ENCODE results near the gene RBMS3. TPM values are rescaled to one million over a fixed set of nuclear protein-coding genes. Genes with fewer than 3 reads are reported as not detected.

Gene RBMS3
- total RNA-seq, 2 experiments from 2014 or later, result 1.0 TPM; not detected in 1

- no peaks in the 10 kb centered on the region for H3K4me1 ChIP-seq (ENCODE audit: insufficient read depth, low read length, poor library complexity, severe bottlenecking)
- H3K4me3 ChIP-seq (ENCODE audit: low read depth, low read length, poor library complexity, severe bottlenecking), result no peak overlapping the region
- POLR2A ChIA-PET, result interaction anchor here (1.0 kb wide), 1 partner anchor 19 kb away, joined by 3 read pairs; no protein-coding TSS in a partner anchor
These were observed 656.3 kb downstream of the RBMS3 start for GRCh38 chr3:29937185-29937584.

GRCh38 chr3:29940759-29941323 is 660.0 kb downstream of the RBMS3 start:
- no peak for DNase-seq (ENCODE audit: low spot score)
- POLR2A ChIA-PET, result interaction anchor here (0.6 to 1.4 kb wide), 3 partner anchors 12 to 49 kb away, joined by 3 to 4 read pairs (median 3); no protein-coding TSS in a partner anchor

More at GRCh38 chr3:29937185-29937584, 656.3 kb downstream of the RBMS3 start:
- TF ChIP-seq EZH2phosphoT487 (IDR thresholded peaks at IDR 0.05; ENCODE audit: borderline replicate concordance, low read depth, low read length), result no peak
- TF ChIP-seq, protein P1, sequence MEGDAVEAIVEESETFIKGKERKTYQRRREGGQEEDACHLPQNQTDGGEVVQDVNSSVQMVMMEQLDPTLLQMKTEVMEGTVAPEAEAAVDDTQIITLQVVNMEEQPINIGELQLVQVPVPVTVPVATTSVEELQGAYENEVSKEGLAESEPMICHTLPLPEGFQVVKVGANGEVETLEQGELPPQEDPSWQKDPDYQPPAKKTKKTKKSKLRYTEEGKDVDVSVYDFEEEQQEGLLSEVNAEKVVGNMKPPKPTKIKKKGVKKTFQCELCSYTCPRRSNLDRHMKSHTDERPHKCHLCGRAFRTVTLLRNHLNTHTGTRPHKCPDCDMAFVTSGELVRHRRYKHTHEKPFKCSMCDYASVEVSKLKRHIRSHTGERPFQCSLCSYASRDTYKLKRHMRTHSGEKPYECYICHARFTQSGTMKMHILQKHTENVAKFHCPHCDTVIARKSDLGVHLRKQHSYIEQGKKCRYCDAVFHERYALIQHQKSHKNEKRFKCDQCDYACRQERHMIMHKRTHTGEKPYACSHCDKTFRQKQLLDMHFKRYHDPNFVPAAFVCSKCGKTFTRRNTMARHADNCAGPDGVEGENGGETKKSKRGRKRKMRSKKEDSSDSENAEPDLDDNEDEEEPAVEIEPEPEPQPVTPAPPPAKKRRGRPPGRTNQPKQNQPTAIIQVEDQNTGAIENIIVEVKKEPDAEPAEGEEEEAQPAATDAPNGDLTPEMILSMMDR (conservative IDR thresholded peaks at IDR 0.05; ENCODE audit: low read length), result no peak
- Histone ChIP-seq H3K79me2 (ENCODE audit: insufficient read depth, low read depth, low read length) (no peaks in the 10 kb centered on the region), H3K9me2 (ENCODE audit: insufficient read depth, low read length) (no peaks in the 10 kb centered on the region), H3K9me3 (ENCODE audit: low read length) (no peaks in the 10 kb centered on the region), H3K27ac (ENCODE audit: low read depth, low read length, poor library complexity, severe bottlenecking) (no peak overlapping the region), H4K20me1 (ENCODE audit: insufficient read depth, low read length) (no peaks in the 10 kb centered on the region), H3K4me2 (ENCODE audit: low read length) (no peak overlapping the region), H2AFZ (ENCODE audit: low read length) (no peak overlapping the region), H3K36me3 (ENCODE audit: insufficient read depth, low read length) (no peaks in the 10 kb centered on the region)
- no TSS peak for BruUV-seq (replicated peaks)
- CTCF ChIA-PET (ENCODE audit: unreplicated experiment), result no interaction called here
- no peak for DNase-seq (ENCODE audit: low spot score)
- intact Hi-C loops (cut with micrococcal nuclease; ENCODE audit: unreplicated experiment), result no loop called here

GRCh38 chr3:29942297-29942696 is 661.4 kb downstream of the RBMS3 start:
- Histone ChIP-seq H3K27ac (ENCODE audit: low read depth, low read length, poor library complexity, severe bottlenecking) (no peak overlapping the region), H3K9me2 (ENCODE audit: insufficient read depth, low read length) (no peaks in the 10 kb centered on the region), H3K4me2 (ENCODE audit: low read length) (no peak overlapping the region), H3K9me3 (ENCODE audit: low read length) (no peaks in the 10 kb centered on the region), H3K4me3 (ENCODE audit: low read depth, low read length, poor library complexity, severe bottlenecking) (no peak overlapping the region), H2AFZ (ENCODE audit: low read length) (no peak overlapping the region), H3K4me1 (ENCODE audit: insufficient read depth, low read length, poor library complexity, severe bottlenecking) (no peaks in the 10 kb centered on the region), H3K36me3 (ENCODE audit: insufficient read depth, low read length) (no peaks in the 10 kb centered on the region), H4K20me1 (ENCODE audit: insufficient read depth, low read length) (no peaks in the 10 kb centered on the region), H3K79me2 (ENCODE audit: insufficient read depth, low read depth, low read length) (no peaks in the 10 kb centered on the region)
- intact Hi-C loops (cut with micrococcal nuclease; ENCODE audit: unreplicated experiment), result no loop called here
- CTCF ChIA-PET (ENCODE audit: unreplicated experiment), result no interaction called here
- DNase-seq (ENCODE audit: low spot score), result no peak
- no TSS peak for BruUV-seq (replicated peaks)
- POLR2A ChIA-PET, result interaction anchor here (0.6 to 0.7 kb wide), 2 partner anchors 9 to 1227 kb away, joined by 3 read pairs; no protein-coding TSS in a partner anchor
- no peak for TF ChIP-seq EZH2phosphoT487 (IDR thresholded peaks at IDR 0.05; ENCODE audit: borderline replicate concordance, low read depth, low read length)
- TF ChIP-seq, protein P1 (conservative IDR thresholded peaks at IDR 0.05; ENCODE audit: low read length), result no peak

More at GRCh38 chr3:29940759-29941323, 660.0 kb downstream of the RBMS3 start:
- Histone ChIP-seq H3K79me2 (ENCODE audit: insufficient read depth, low read depth, low read length) (no peaks in the 10 kb centered on the region), H3K4me3 (ENCODE audit: low read depth, low read length, poor library complexity, severe bottlenecking) (no peak overlapping the region), H2AFZ (ENCODE audit: low read length) (no peak overlapping the region), H3K36me3 (ENCODE audit: insufficient read depth, low read length) (no peaks in the 10 kb centered on the region), H3K4me1 (ENCODE audit: insufficient read depth, low read length, poor library complexity, severe bottlenecking) (no peaks in the 10 kb centered on the region), H3K4me2 (ENCODE audit: low read length) (no peak overlapping the region), H3K9me3 (ENCODE audit: low read length) (no peaks in the 10 kb centered on the region), H4K20me1 (ENCODE audit: insufficient read depth, low read length) (no peaks in the 10 kb centered on the region), H3K27ac (ENCODE audit: low read depth, low read length, poor library complexity, severe bottlenecking) (no peak overlapping the region), H3K9me2 (ENCODE audit: insufficient read depth, low read length) (no peaks in the 10 kb centered on the region)
- TF ChIP-seq, protein P1 (conservative IDR thresholded peaks at IDR 0.05; ENCODE audit: low read length), result no peak
- no peak for TF ChIP-seq EZH2phosphoT487 (IDR thresholded peaks at IDR 0.05; ENCODE audit: borderline replicate concordance, low read depth, low read length)
- BruUV-seq (replicated peaks), result no TSS peak
- CTCF ChIA-PET (ENCODE audit: unreplicated experiment), result no interaction called here
- intact Hi-C loops (cut with micrococcal nuclease; ENCODE audit: unreplicated experiment), result no loop called here

Data from OCI-LY7 (cell line).